Measurements from ENCODE around the gene GAMT. TPM values are rescaled to one million over a fixed set of nuclear protein-coding genes. Genes with fewer than 3 reads are reported as not detected.

Gene GAMT
- total and polyA plus RNA-seq, 4 donors = 7.9 to 40.2 (median 18.6) TPM

DNA sequence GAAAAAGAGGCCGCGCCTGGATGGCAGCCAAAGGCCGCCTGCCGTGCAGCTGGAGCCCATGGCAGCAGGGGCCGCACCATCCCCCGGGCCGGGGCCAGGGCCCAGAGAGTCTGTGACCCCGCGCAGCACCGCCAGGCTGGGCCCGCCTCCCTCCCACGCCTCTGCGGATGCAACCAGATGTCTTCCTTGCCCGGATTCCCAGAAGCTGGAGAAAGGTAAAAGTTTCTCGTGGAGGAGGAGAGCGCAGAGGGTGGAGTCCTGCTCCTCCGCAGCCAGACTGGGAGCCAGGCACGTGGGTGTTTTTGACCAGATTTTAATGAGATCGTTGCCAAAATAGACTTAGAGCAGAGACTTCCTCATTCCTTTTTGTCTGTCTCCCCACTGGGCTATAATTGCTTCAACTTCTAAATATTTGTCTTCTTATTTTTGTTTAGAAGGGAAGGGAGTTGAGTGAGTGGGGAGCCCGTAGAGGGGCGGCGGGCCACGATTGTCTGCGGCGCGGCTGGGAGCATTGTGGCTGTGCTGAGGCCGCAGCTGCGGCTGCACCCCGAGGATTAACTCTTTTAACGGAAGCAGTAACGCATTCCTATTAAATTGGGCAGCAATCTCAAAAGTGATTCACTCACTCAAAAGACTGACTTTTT, 40.4 kb downstream of the GAMT start:
- H3K4me3 ChIP-seq (ENCODE audit: low read length in 2 of 2) = peak overlapping the region in 1 of 2 donors; percentile 16
- 4 to 5% methylated on average over 31 of the region's 31 CpGs for WGBS, 2 donors
- H3K9me3 ChIP-seq (ENCODE audit: control insufficient read depth, low read length) = no peaks in the 10 kb centered on the region
- intact Hi-C loops (cut with DNase I) = no loop called here
- H3K36me3 ChIP-seq (ENCODE audit: control insufficient read depth in 1 of 2, insufficient read depth in 2 of 2, low read length in 1 of 2) = peaks cover 0 to 3% of the 10 kb centered on the region in 2 donors
- H3K27me3 ChIP-seq (ENCODE audit: control insufficient read depth in 1 of 2, insufficient read depth in 2 of 2, low read length in 1 of 2) = no peaks in the 10 kb centered on the region
- H3K4me1 ChIP-seq (ENCODE audit: control insufficient read depth in 1 of 2, insufficient read depth in 2 of 2, low read length in 2 of 2) = no peaks in the 10 kb centered on the region
- H3K27ac ChIP-seq (ENCODE audit: low read depth in 1 of 2, low read length in 2 of 2) = peak overlapping the region in 1 of 2 donors; percentile 20
- DNase-seq = peak; percentile 84 to 92
- ATAC-seq (ENCODE audit: low FRiP score) = peak; percentile 75

DNA sequence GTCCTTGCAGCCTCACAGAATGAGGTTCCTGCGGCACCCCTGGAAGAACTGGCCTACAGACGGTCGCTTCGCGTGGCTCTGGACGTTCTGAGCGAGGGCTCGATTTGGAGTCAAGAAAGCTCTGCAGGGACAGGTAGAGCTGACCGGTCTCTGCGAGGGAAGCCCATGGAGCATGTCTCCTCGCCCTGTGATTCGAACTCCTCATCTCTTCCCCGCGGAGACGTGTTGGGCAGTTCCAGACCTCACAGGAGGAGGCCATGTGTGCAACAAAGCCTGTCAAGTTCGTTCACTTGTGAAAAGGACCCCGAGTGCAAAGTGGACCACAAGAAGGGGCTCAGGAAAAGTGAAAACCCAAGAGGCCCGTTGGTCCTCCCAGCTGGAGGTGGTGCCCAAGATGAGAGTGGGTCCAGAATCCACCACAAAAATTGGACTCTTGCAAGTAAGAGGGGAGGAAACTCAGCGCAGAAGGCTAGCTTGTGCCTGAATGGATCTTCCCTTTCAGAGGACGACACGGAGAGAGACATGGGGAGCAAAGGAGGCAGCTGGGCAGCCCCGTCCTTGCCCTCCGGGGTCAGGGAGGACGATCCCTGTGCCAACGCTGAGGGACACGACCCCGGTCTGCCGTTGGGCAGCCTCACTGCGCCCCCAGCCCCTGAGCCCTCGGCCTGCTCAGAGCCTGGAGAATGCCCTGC, 41.1 kb downstream of the GAMT start:
- no peaks in the 10 kb centered on the region for H3K4me1 ChIP-seq (ENCODE audit: control insufficient read depth in 1 of 2, insufficient read depth in 2 of 2, low read length in 2 of 2)
- 62 to 63% methylated on average over 30 of the region's 30 CpGs for WGBS, 2 donors
- H3K27ac ChIP-seq (ENCODE audit: low read depth in 1 of 2, low read length in 2 of 2) = peak overlapping the region in 1 of 2 donors; percentile 20
- no peak for DNase-seq
- ATAC-seq (ENCODE audit: low FRiP score) = no peak
- no peaks in the 10 kb centered on the region for H3K27me3 ChIP-seq (ENCODE audit: control insufficient read depth in 1 of 2, insufficient read depth in 2 of 2, low read length in 1 of 2)
- intact Hi-C loops (cut with DNase I) = no loop called here
- H3K4me3 ChIP-seq (ENCODE audit: low read length in 2 of 2) = no peak overlapping the region
- peaks cover 0 to 3% of the 10 kb centered on the region in 2 donors for H3K36me3 ChIP-seq (ENCODE audit: control insufficient read depth in 1 of 2, insufficient read depth in 2 of 2, low read length in 1 of 2)
- no peaks in the 10 kb centered on the region for H3K9me3 ChIP-seq (ENCODE audit: control insufficient read depth, low read length)

DNA sequence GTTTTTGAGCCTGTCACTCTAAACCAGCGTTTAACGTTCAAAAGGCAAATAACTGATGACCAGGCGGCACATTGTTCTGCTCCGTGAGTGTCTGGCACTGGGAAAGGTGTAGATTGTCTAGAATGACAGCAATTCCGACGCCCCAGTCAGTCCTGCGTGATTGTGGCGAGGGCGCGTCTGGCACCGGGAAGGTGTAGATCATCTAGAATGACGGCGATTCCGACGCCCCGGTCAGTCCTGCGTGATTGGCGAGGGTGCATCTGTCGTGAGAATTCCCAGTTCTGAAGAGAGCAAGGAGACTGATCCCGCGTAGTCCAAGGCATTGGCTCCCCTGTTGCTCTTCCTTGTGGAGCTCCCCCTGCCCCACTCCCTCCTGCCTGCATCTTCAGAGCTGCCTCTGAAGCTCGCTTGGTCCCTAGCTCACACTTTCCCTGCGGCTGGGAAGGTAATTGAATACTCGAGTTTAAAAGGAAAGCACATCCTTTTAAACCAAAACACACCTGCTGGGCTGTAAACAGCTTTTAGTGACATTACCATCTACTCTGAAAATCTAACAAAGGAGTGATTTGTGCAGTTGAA, 43.7 kb downstream of the GAMT start:
- intact Hi-C loops (cut with DNase I) = loop anchor here in 1 of 2 donors (5.0 kb wide), 2 partner anchors 55 to 80 kb away; partner anchors contain the start of gene FAM174C

DNA sequence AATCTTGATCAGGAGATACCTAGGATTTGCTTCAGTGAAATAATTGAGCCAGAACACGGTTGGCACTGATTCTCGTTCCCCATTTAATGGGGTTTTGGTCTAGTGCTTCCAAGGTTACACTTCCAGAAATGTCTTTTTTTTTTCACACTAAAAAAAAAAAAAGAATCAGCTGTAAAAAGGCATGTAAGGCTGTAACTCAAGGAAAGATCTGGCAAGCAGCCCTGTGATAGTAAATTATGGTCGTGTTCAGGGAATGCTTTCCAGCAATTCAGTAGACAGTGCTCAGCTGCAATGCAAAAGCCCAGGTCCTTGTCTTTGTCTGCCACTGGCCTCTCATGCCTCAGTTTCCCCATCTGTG, 44.9 kb downstream of the GAMT start:
- no peak overlapping the region for H3K27ac ChIP-seq (ENCODE audit: low read depth in 1 of 2, low read length in 2 of 2)
- H3K4me1 ChIP-seq (ENCODE audit: control insufficient read depth in 1 of 2, insufficient read depth in 2 of 2, low read length in 2 of 2) = no peaks in the 10 kb centered on the region
- ATAC-seq (ENCODE audit: low FRiP score) (no peak), DNase-seq (no peak)
- H3K4me3 ChIP-seq (ENCODE audit: low read length in 2 of 2) = no peak overlapping the region
- intact Hi-C loops (cut with DNase I) = loop anchor here in 1 of 2 donors (5.0 kb wide), 2 partner anchors 56 to 79 kb away; partner anchors contain the start of gene FAM174C
- H3K27me3 ChIP-seq (ENCODE audit: control insufficient read depth in 1 of 2, insufficient read depth in 2 of 2, low read length in 1 of 2) = no peaks in the 10 kb centered on the region
- WGBS, 2 donors = 10 to 14% methylated on average over 3 of the region's 3 CpGs
- peaks cover 0 to 3% of the 10 kb centered on the region in 2 donors for H3K36me3 ChIP-seq (ENCODE audit: control insufficient read depth in 1 of 2, insufficient read depth in 2 of 2, low read length in 1 of 2)
- no peaks in the 10 kb centered on the region for H3K9me3 ChIP-seq (ENCODE audit: control insufficient read depth, low read length)

More for the DNA sequence above, 43.7 kb downstream of the GAMT start:
- Histone ChIP-seq H3K27ac (ENCODE audit: low read depth in 1 of 2, low read length in 2 of 2) (no peak overlapping the region), H3K36me3 (ENCODE audit: control insufficient read depth in 1 of 2, insufficient read depth in 2 of 2, low read length in 1 of 2) (peaks cover 0 to 3% of the 10 kb centered on the region in 2 donors), H3K9me3 (ENCODE audit: control insufficient read depth, low read length) (no peaks in the 10 kb centered on the region), H3K4me3 (ENCODE audit: low read length in 2 of 2) (no peak overlapping the region), H3K4me1 (ENCODE audit: control insufficient read depth in 1 of 2, insufficient read depth in 2 of 2, low read length in 2 of 2) (no peaks in the 10 kb centered on the region), H3K27me3 (ENCODE audit: control insufficient read depth in 1 of 2, insufficient read depth in 2 of 2, low read length in 1 of 2) (no peaks in the 10 kb centered on the region)
- 72 to 79% methylated on average over 24 of the region's 24 CpGs for WGBS, 2 donors
- no peak for ATAC-seq (ENCODE audit: low FRiP score)
- no peak for DNase-seq

DNA sequence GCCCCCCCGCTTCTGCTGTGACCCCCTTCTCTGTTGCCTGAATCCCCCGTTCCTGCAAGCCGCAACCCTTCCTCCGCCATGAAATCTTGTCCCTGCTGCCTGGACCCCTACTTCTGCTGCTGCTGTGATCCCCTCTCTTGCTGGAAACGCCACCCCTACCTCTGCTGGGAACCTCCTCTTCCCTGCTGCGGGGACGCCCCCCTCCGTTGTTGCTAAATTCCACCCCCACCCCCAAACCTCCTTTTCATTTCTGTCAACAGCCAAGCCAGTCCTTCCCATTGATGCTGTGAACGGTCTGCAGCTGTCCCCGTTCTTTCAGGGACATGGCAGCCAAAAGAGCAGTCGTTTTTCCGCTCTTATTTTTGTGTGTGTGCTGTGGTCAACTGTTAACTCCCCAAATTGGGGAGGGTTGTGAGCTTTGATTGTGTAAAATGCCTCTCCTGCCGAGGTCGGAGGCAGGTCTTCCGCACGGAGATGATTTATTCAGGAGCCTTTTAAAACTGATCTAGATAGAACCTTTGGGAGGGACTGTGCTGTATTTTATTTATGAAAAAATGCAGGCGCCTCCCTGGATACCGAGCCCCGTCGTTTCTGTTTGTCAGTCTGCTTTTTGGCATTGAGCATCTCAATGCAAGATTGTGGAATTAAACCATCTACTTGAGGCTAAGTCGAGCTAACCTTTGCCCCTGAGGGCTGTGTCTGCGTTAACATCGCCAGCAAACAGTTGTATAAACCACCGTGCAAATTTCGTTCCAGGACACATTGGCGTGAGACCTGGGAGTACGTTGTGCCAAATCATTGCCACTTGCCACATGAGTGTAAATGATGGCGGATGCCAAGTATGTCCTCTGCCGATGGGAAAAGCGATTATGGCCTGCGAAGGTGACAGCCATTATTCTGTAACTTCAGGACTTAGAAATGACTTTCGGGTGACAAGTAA, 45.5 kb downstream of the GAMT start:
- H3K36me3 ChIP-seq (ENCODE audit: control insufficient read depth in 1 of 2, insufficient read depth in 2 of 2, low read length in 1 of 2) = peaks cover 0 to 3% of the 10 kb centered on the region in 2 donors
- peak overlapping the region in 1 of 2 donors; percentile 0 for H3K27ac ChIP-seq (ENCODE audit: low read depth in 1 of 2, low read length in 2 of 2)
- ATAC-seq (ENCODE audit: low FRiP score) = no peak
- peak overlapping the region; percentile 75 to 89 for H3K4me3 ChIP-seq (ENCODE audit: low read length in 2 of 2)
- DNase-seq = no peak
- WGBS, 2 donors = 2 to 5% methylated on average over 32 of the region's 32 CpGs
- intact Hi-C loops (cut with DNase I) = loop anchor here in 1 of 2 donors (2.0 to 5.0 kb wide), 3 partner anchors 27 to 79 kb away; partner anchors contain the start of genes FAM174C and NDUFS7
- H3K9me3 ChIP-seq (ENCODE audit: control insufficient read depth, low read length) = no peaks in the 10 kb centered on the region
- H3K27me3 ChIP-seq (ENCODE audit: control insufficient read depth in 1 of 2, insufficient read depth in 2 of 2, low read length in 1 of 2) = no peaks in the 10 kb centered on the region
- no peaks in the 10 kb centered on the region for H3K4me1 ChIP-seq (ENCODE audit: control insufficient read depth in 1 of 2, insufficient read depth in 2 of 2, low read length in 2 of 2)

DNA sequence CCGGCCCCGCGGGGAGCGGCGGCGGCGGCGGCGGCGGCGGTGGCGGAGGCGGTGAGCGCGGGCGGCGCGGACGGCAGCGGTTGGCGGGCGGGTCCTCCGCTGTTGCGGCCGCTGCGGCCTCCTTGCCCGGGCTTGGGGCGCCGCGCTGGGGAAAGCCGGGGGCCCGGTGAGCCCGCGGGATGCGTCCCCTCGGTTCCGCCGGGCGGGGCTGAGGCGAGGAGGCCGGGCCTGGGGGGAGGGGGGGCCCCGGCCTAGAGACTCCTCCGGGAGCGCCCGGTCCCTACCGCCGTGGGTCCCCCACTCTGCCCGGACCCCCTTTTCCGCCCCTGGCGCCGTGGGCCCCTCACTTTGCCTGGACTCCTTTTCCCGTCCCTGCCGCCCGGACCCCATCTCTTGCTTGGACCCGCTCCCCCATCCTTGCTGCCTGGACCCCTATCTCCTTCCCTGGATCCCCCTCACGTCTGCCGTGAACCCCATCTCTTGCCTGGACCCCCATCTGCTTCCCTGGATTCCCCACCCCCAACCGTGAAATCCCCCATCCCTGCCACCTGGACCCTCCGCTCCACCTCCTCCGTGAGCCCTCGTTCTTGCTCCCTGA, 46.3 kb downstream of the GAMT start:
- ATAC-seq (ENCODE audit: low FRiP score) (peak; percentile 31), DNase-seq (no peak)
- 0 to 1% methylated on average over 20 to 61 of the region's 61 CpGs for WGBS, 2 donors
- Histone ChIP-seq H3K9me3 (ENCODE audit: control insufficient read depth, low read length) (no peaks in the 10 kb centered on the region), H3K4me1 (ENCODE audit: control insufficient read depth in 1 of 2, insufficient read depth in 2 of 2, low read length in 2 of 2) (no peaks in the 10 kb centered on the region), H3K36me3 (ENCODE audit: control insufficient read depth in 1 of 2, insufficient read depth in 2 of 2, low read length in 1 of 2) (peaks cover 0 to 3% of the 10 kb centered on the region in 2 donors), H3K27ac (ENCODE audit: low read depth in 1 of 2, low read length in 2 of 2) (peak overlapping the region in 1 of 2 donors; percentile 43), H3K4me3 (ENCODE audit: low read length in 2 of 2) (peak overlapping the region; percentile 75 to 89), H3K27me3 (ENCODE audit: control insufficient read depth in 1 of 2, insufficient read depth in 2 of 2, low read length in 1 of 2) (no peaks in the 10 kb centered on the region)
- intact Hi-C loops (cut with DNase I) = loop anchor here in 1 of 2 donors (2.0 to 5.0 kb wide), 3 partner anchors 28 to 78 kb away; partner anchors contain the start of genes FAM174C and NDUFS7

DNA sequence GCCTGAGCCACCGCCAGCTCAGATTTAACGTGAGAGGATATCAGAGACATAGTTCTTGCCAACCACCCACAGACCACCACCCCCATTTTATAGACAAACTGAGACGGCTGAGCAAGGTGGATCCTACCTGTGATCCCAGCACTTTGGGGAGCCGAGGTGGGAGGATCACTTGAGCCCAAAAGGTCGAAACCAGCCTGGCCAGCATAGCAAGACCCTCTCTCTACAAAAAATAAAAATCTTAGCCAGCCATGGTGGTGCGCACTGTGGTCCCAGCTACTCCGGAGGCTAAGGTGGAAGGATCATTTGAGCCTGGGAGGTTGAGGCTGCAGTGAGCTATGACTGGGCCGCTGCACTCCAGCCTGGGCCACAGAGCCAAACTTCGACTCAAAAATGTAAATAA, 48.2 kb downstream of the GAMT start:
- Histone ChIP-seq H3K4me1 (ENCODE audit: control insufficient read depth in 1 of 2, insufficient read depth in 2 of 2, low read length in 2 of 2) (no peaks in the 10 kb centered on the region), H3K9me3 (ENCODE audit: control insufficient read depth, low read length) (no peaks in the 10 kb centered on the region), H3K4me3 (ENCODE audit: low read length in 2 of 2) (no peak overlapping the region), H3K27ac (ENCODE audit: low read depth in 1 of 2, low read length in 2 of 2) (no peak overlapping the region), H3K36me3 (ENCODE audit: control insufficient read depth in 1 of 2, insufficient read depth in 2 of 2, low read length in 1 of 2) (peaks cover 0 to 3% of the 10 kb centered on the region in 2 donors), H3K27me3 (ENCODE audit: control insufficient read depth in 1 of 2, insufficient read depth in 2 of 2, low read length in 1 of 2) (no peaks in the 10 kb centered on the region)
- DNase-seq (no peak), ATAC-seq (ENCODE audit: low FRiP score) (no peak)
- intact Hi-C loops (cut with DNase I) = no loop called here
- WGBS, 2 donors = 93 to 96% methylated on average over 9 of the region's 9 CpGs

Measured in aorta (tissue), 5 donors.